ENCODE results near the gene CKAP2L. TPM values are rescaled to one million over a fixed set of nuclear protein-coding genes. Genes with fewer than 3 reads are reported as not detected.
A peak's percentile ranks its signal among the peaks of the same experiment; 100 is the strongest.

CKAP2L gene
- total RNA-seq, 4 donors from 2014 or later = 0.64 to 33.0 (median 2.2) TPM; not detected in 1

DNA sequence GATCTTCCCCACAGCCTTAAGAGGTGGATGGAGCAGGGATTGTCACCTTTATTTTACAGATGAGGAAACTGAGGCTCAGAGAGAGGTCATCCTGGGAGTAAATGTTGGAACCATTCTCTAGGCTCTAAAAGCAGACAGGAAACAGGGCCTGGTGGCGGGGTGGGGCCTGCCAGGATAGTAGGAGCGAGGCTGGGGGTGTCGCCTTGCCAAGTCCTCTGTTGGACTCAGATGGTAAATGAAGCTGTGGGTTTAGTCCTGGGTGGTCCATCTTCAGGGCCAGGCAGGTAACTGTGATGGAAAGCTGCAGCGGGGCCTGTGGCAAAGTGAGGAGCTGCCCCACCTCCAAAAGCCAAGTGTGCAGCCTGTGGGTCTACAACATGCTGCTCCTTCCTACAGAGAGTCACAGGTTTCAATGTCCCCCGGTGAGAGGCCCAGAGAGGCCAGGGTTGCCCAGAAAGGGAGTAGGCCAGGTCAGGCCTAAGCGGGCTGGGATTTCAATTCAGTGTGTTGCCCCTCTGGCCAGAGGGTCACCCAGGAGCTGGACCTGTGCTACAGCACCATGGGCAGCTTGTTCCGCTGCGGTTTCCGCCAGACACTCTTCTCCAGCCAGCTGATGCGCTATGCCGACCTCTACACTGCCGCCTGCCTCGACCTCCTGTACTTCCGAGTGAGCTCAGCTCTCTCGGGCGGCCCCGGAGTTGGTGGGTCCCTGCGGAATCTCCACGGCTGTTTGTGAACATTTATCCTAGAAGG, 37.0 kb downstream of the CKAP2L start:
- H3K4me1 ChIP-seq = peaks cover 0 to 3% (median 3%) of the 10 kb centered on the region in 4 donors
- in situ Hi-C loops (cut with MboI; ENCODE audit: low pct_ligation_motif_present in 1 of 4, low pct_unique_long_range_greater_than_20kb in 1 of 4, low sequenced_read_pairs in 3 of 4) = loop anchor here in 3 of 4 donors (10.0 to 25.0 kb wide), 4 partner anchors 103 to 240 kb away; partner anchors contain the start of gene TTL (in 1 of the 3)
- no peak overlapping the region for H3K27ac ChIP-seq
- no peak overlapping the region for H3K4me3 ChIP-seq
- no peaks in the 10 kb centered on the region for H3K9me3 ChIP-seq
- TF ChIP-seq POLR2A (IDR thresholded peaks at IDR 0.05) (no peak), POLR2AphosphoS5 (IDR thresholded peaks at IDR 0.05) (no peak), EP300 (IDR thresholded peaks at IDR 0.05; ENCODE audit: low read depth) (no peak)
- TF ChIP-seq, protein P1, sequence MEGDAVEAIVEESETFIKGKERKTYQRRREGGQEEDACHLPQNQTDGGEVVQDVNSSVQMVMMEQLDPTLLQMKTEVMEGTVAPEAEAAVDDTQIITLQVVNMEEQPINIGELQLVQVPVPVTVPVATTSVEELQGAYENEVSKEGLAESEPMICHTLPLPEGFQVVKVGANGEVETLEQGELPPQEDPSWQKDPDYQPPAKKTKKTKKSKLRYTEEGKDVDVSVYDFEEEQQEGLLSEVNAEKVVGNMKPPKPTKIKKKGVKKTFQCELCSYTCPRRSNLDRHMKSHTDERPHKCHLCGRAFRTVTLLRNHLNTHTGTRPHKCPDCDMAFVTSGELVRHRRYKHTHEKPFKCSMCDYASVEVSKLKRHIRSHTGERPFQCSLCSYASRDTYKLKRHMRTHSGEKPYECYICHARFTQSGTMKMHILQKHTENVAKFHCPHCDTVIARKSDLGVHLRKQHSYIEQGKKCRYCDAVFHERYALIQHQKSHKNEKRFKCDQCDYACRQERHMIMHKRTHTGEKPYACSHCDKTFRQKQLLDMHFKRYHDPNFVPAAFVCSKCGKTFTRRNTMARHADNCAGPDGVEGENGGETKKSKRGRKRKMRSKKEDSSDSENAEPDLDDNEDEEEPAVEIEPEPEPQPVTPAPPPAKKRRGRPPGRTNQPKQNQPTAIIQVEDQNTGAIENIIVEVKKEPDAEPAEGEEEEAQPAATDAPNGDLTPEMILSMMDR (IDR thresholded peaks at IDR 0.05) = no peak
- no peaks in the 10 kb centered on the region for H3K27me3 ChIP-seq
- intact Hi-C loops (cut with DNase I; ENCODE audit: low total_unique reads) = loop anchor here (2.0 kb wide), 1 partner anchor 101 kb away; no protein-coding TSS in a partner anchor
- 60 to 89% methylated on average over 1 to 19 of the region's 19 CpGs for WGBS, 2 donors (ENCODE audit: low coverage in 1 of 2)
- no peak for DNase-seq
- H3K36me3 ChIP-seq = no peaks in the 10 kb centered on the region

DNA sequence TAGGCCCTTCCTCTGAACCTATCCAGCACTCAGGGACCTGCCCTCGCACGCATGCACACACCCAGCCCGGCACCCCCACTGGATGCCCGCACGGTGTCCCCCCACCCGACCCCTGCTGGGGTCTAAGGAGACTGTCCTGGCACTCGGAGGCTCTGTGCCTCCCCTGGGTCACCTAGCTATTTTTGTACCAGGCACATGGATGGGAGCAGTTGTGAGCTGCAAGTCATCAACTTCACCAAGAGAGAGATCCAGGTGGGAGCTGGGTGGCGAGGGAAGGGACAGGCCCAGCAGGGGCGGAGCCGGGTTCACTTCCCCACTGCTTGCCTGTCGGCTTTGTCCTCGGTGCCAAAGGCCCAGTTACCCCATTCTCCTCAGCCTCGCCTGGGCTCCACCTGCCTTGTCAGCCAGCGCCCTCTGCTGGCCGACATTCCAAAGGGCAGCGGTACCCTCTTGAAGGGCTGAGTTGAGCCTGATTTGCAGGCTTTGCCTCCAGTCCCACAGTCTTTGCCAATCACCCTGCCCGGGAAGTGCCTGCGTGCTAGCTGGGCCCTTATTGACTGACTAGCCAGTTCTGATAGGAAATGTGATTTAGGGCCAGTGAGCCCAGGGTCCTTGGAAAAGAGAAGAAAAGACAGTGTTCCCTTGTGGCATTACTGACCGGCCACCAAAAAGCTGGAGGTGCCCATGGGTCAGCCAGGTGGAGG, 37.8 kb downstream of the CKAP2L start:
- H3K4me1 ChIP-seq = peaks cover 0 to 3% (median 3%) of the 10 kb centered on the region in 4 donors
- no peak overlapping the region for H3K4me3 ChIP-seq
- in situ Hi-C loops (cut with MboI; ENCODE audit: low pct_ligation_motif_present in 1 of 4, low pct_unique_long_range_greater_than_20kb in 1 of 4, low sequenced_read_pairs in 3 of 4) = loop anchor here in 3 of 4 donors (10.0 to 25.0 kb wide), 4 partner anchors 102 to 239 kb away; partner anchors contain the start of gene TTL (in 1 of the 3)
- intact Hi-C loops (cut with DNase I; ENCODE audit: low total_unique reads) = no loop called here
- no peak for TF ChIP-seq POLR2AphosphoS5 (IDR thresholded peaks at IDR 0.05)
- TF ChIP-seq, protein P1 (IDR thresholded peaks at IDR 0.05) = peak; percentile 94 to 97 (median 96)
- DNase-seq = peak; percentile 92
- no peaks in the 10 kb centered on the region for H3K36me3 ChIP-seq
- H3K9me3 ChIP-seq = no peaks in the 10 kb centered on the region
- no peaks in the 10 kb centered on the region for H3K27me3 ChIP-seq
- no peak overlapping the region for H3K27ac ChIP-seq
- 26% methylated on average over 19 of the region's 19 CpGs; no CpG with 5 or more reads in 1 of the 2 donors for WGBS, 2 donors (ENCODE audit: low coverage in 1 of 2)

DNA sequence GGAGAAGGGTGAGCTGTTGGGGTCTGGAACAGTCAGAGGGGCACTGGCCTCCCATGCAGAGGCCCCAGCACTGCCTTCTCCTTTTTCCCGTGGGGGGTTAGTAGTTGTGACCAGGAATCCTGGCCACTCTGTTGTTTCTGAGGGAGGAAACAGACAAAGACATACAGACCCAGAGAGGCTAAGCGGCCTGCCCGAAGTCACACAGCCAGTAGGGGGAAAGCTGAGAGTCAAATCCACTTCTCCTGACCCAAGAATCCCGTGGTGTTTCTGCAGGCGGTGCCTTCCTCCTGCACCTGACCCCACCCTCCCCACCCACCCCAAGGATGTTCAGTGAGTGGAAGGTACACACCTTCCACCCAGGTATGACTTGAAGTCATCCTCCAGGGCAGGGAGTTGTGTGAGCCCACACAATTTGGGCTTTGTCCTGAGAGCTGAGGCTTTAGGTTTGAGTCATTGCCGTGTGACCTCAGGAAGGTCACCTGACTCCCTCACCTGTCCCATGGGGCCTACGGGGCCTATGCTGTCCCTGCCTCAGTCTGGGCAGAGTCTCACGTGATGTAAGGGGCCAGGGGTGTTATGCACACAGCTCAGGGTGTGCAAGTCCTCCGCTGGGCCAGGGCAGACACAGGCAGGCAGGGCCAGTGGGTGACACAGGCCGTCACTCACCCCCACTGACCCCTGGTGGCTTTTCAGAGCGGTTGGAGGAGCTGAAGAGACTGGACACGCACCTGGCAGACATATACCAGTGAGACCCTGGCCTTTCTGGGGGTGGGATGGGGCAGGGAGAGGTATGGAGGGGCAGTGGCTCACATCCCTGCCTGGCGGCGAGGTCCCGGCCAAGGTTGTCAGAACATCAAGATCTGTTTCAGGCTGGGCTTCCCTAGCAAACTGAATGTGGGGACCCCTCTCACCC, 38.6 kb downstream of the CKAP2L start:
- intact Hi-C loops (cut with DNase I; ENCODE audit: low total_unique reads) = no loop called here
- H3K4me1 ChIP-seq = peaks cover 0 to 3% (median 3%) of the 10 kb centered on the region in 4 donors
- no peaks in the 10 kb centered on the region for H3K9me3 ChIP-seq
- TF ChIP-seq POLR2A (IDR thresholded peaks at IDR 0.05) (no peak), POLR2AphosphoS5 (IDR thresholded peaks at IDR 0.05) (no peak), EP300 (IDR thresholded peaks at IDR 0.05; ENCODE audit: low read depth) (no peak)
- TF ChIP-seq, protein P1 (IDR thresholded peaks at IDR 0.05) = no peak
- no peaks in the 10 kb centered on the region for H3K36me3 ChIP-seq
- H3K27me3 ChIP-seq = no peaks in the 10 kb centered on the region
- 84% methylated on average over 15 of the region's 15 CpGs; no CpG with 5 or more reads in 1 of the 2 donors for WGBS, 2 donors (ENCODE audit: low coverage in 1 of 2)
- no peak for DNase-seq
- in situ Hi-C loops (cut with MboI; ENCODE audit: low pct_ligation_motif_present in 1 of 4, low pct_unique_long_range_greater_than_20kb in 1 of 4, low sequenced_read_pairs in 3 of 4) = loop anchor here in 3 of 4 donors (10.0 to 25.0 kb wide), 4 partner anchors 101 to 238 kb away; partner anchors contain the start of gene TTL (in 1 of the 3)
- H3K4me3 ChIP-seq = no peak overlapping the region
- H3K27ac ChIP-seq = no peak overlapping the region
